IPS-NIHi11 (cell line): ENCODE data around the gene ATAD3B.
A peak's percentile ranks its signal among the peaks of the same experiment; 100 is the strongest.
"Not testable (repeated sequence)": the region's sequence is repeated elsewhere in the genome, so short reads cannot be mapped to it uniquely, and the experiment has no call there.

ENCODE experiments used
- DNase-seq: peaks from one replicate; pipeline ENCODE4 v3.0.0; 2012; ENCODE audit warnings: mixed read lengths, low spot score

ATAD3B gene

GRCh38 chr1:1533894-1534291 is 62.3 kb downstream of the ATAD3B start:
- DNase-seq, result not testable (repeated sequence)

GRCh38 chr1:1534401-1535154 is 63.0 kb downstream of the ATAD3B start:
- no peak for DNase-seq

DNA sequence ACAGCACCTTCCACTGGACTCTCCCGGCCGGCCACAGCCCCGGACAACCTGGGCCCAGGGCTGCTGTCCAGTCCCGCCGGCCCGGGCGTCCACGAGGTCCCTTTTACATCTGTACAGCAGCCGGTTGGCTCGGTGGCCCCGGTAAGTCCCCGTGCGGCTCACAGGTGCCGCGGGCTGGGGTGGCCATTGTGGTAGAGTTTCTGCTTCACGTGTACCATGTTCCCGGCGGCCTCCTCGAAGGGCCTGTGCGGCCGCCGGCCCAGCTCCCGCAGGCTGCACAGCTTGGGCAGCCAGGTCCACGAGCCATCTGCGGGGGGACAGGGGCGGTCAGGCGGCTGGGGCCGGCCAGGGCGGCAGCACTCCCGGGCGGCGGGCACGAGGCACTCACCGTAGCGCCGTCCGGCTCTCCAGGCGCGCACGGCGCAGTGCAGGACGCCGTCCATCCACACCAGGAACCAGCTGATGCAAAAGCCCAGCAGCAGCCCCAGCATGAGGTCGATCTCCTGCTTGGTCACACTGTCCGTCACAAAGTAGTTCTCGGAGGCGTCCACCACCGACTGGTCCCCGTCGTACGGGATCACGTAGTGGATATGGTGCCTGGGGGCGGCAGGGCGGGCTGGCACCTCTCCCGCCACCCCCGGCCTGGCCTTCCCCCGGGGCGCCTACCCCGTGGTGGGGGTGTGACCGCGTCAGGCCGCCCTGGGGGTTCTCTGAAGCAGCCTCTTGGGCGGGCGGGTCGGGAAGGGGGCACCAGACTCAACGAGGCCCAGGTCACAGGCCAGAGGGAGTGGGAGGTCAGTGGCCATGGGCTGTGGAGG is 63.8 kb downstream of the ATAD3B start:
- DNase-seq, result no peak

GRCh38 chr1:1536019-1536937 is 64.7 kb downstream of the ATAD3B start:
- DNase-seq, result no peak

DNA sequence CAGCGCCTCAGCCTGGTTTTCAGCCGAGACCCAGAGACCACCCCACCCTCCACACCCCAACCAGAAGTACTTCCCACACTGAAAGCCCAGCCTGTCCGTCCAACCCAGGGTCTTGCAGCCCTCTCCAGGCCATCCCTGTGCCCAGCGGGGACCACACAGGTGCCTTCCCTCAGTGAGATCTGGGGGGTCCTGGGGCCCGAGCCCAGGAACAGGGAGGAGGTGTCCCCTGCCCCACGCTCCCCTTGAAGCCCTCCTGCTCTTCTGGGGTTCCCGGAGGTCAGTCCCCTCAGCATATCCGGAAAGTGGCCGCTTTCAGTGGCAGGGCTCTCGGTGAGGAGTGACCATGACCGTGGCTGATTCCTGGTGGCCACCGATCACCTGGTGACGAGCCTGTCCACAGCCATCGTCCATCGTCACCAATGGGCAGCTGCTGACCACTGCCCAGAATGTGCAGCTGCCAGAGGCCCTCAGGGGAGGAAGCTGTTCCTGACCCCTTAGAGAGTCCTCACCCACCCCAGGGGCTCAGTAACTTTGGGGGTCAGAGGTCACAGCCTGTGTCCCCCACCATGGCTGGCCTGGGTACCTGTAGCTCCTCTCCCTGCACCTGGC is 65.5 kb downstream of the ATAD3B start:
- DNase-seq, result no peak

GRCh38 chr1:1537626-1538250 is 66.2 kb downstream of the ATAD3B start:
- no peak for DNase-seq

DNA sequence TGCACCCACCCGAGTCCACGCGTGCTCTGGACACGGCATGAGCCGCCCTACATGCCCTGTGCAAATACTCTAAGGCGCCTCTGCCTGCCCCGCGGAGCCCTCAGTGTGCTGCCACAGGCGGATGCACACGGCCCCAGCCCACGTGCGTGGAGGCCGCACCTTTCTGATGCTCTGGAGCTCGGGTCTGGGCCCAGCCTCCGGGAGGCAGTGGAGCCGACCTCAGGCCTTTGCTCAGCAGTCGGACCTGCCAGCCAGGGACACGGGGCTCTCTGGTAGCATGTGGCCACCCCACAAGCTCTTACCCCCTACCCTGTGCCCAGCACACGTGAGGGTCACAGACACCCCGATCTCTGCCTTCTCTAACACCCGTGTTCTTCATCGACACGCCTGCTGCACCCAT is 66.8 kb downstream of the ATAD3B start:
- DNase-seq, result no peak

- no peak for DNase-seq
Measured at GRCh38 chr1:1538989-1539309, 67.4 kb downstream of the ATAD3B start.

- DNase-seq, result peak; percentile 82
Measured at GRCh38 chr1:1539310-1540089, 67.9 kb downstream of the ATAD3B start.

GRCh38 chr1:1540090-1540817 is 68.7 kb downstream of the ATAD3B start, which contains the start of gene TMEM240:
TSS of gene TMEM240 (minus strand) at chr1:1540624. CDS start at chr1:1540346, 278 bp downstream.
- peak; percentile 95 for DNase-seq

DNA sequence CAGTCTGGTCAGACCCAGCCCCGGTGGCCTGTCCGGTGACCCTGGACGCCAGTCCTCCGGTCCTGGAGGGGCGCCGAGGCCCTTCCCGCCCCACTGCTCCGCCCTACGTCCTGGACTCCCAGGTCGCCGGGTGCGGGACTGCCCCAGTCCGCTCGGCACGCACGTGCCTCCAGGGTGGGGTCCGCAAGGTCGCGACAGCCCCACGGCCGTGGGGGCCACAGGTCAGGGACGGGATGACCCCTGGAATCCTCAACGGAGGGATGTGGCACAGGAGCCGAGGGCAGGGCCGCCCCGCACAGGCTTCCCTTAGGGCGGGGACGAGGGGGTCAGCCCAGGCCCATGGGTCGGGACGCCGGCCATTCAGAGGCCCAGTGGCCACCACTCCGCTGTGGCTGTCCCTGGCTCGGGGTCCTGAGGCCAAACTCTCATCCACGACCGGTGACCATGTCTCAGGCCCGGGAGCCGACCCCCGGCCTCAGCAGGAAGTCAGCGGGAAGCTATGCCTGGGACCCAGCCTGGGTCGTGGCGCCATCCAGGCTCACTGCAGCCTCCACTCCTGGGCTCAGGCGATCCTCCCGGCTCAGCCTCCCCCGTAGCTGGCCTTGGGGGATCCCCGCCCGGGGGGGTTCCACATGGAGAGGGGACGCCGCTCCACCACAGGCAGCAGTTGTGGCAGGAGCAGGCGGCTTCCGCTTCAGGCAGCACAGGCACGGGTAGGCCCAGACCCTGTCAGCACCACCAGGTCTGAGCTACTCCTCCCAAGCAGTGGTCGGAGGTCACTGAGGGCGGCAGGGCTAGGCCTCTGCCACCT is 69.5 kb downstream of the ATAD3B start:
- peak; percentile 67 for DNase-seq

DNA sequence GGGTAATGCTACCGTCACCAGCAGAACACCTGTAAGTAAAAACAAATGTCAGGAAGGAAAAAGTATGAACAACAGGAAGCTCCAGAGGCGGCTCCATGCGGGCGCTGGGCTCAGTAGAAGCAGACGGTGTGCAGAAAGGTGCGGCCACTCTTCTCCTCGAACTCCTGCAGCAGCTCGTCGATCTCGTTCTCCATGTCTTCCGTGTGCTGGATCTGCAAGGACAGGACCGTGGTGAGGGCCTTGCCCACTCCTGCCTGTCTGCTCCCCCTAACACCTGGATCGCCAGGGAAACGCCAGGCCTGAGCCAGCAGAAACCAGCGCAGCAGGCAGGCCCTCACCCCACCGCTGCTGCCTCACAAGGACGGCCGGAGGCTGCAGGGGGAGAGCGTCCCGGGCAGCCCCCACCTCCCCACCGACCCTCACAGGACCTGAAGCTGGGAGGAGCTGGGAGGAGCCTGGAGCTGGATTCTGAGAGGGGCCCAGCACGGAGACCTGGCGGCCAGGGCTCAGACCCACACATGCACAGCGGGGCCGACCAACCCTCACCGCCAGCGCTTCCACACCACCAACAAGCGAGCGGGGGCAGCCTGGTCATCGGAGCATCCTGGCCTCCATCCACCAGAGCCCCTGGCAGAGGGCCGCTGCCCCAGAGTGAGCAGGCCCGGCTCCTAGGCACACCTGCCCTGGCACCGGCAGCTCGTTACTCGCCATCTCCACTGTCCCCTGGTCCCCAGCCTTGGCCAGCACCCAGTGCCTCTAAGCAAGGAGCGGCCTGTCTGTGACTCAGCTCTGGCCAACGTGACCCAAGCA is 70.6 kb downstream of the ATAD3B start:
- no peak for DNase-seq

GRCh38 chr1:1542766-1543705 is 71.5 kb downstream of the ATAD3B start:
- no peak for DNase-seq

DNA sequence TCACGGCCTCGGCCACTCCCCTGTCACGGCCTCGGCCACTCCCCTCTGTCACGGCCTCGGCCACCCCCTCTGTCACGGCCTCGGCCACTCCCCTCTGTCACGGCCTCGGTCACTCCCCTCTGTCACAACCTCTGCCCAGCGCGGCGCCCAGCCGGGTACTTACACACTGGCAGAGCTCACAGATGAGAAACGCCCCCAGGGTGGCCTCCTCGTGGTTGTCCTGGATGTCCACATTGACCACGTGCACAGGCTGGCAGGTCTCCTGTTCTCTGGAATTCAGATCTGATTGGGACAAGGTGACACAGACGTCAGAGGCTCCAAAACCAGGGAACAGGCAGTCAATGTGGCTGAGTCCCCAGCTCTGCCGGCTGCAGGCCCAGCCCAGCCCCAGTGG is 72.1 kb downstream of the ATAD3B start:
- no peak for DNase-seq

GRCh38 chr1:1544544-1544943 is 73.0 kb downstream of the ATAD3B start:
- DNase-seq, result no peak
